ENCODE measurements around the gene ELAVL1. TPM values are rescaled to one million over a fixed set of nuclear protein-coding genes. Genes with fewer than 3 reads are reported as not detected.

The ELAVL1 gene
- total and polyA plus RNA-seq, 2 experiments from 2014 or later: 81.6 to 143 TPM

DNA sequence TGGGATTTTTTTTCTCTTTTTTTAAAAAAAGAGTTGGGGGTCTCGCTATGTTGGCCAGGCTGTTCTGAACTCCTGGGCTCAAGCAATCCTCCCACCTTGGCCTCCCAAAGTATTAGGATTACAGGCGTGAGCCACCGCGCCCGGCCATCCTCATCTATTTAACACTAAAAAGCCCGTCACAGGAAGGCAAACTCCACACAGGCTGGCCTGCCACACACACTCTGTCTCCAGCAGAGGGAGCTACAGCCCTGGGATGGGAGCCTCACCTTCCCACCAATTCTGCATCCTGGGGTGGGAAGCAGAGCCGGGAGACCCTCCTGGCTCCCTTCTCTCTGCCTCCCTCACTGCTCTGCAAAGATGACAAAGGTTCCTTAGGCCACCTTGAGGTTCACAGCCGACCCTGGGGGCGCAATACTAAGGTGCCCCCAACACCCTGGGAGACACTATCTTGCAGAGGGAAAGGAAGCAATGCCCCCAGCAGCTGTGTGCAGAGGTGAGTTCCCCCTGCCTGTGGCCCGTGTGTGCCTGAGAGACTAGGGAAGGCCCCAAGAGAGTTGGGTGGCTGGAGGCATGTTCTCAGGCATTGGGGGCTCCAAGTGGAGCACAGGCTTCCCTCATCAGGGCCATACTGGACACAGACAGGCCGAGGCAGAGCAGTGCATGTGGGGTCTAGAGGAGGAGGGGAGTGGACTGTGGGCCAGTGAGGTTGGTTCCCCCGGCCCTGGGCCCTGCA is 34.6 kb downstream of the ELAVL1 start:
- no peak overlapping the region for H3K4me3 Mint-ChIP-seq
- DNase-seq (ENCODE audit: low spot score) (peak; percentile 94), ATAC-seq (peak; percentile 86)
- H3K4me3 ChIP-seq: no peak overlapping the region
- no peaks in the 10 kb centered on the region; the same call in 1 of the 2 replicates for H3K79me2 ChIP-seq (replicated peaks; ENCODE audit: insufficient read depth)
- peak overlapping the region; percentile 88 for H3K27ac Mint-ChIP-seq
- no peaks in the 10 kb centered on the region for H3K27me3 ChIP-seq (ENCODE audit: insufficient read depth)
- no peak overlapping the region for H3K4me2 ChIP-seq
- H3F3A ChIP-seq (replicated peaks; ENCODE audit: low read depth): peaks cover 40% of the 10 kb centered on the region
- H3K9me2 ChIP-seq (ENCODE audit: insufficient read depth): no peaks in the 10 kb centered on the region
- H3K36me3 Mint-ChIP-seq (ENCODE audit: low read depth): peaks cover 70% of the 10 kb centered on the region
- H3K9me3 Mint-ChIP-seq: no peaks in the 10 kb centered on the region
- H2AFZ ChIP-seq: no peak overlapping the region
- H3K27ac ChIP-seq (ENCODE audit: low read depth): peak overlapping the region; percentile 79
- TF ChIP-seq STAT1 (IDR thresholded peaks at IDR 0.05; ENCODE audit: unreplicated experiment) (no peak), POLR2AphosphoS5 (IDR thresholded peaks at IDR 0.05; ENCODE audit: low read depth) (0 out of 2 replicates have a peak, but pooled peaks have one; percentile 24), CTCF (conservative IDR thresholded peaks at IDR 0.05; ENCODE audit: low read depth in 2 of 2) (peak; percentile 95 to 97)
- H3K4me1 Mint-ChIP-seq: peaks cover 23% of the 10 kb centered on the region
- H3K27me3 Mint-ChIP-seq (ENCODE audit: insufficient read depth, low read depth, poor library complexity): peaks cover 21% of the 10 kb centered on the region
- H3K4me1 ChIP-seq (ENCODE audit: insufficient read depth): peaks cover 15% of the 10 kb centered on the region
- H4K20me1 ChIP-seq (replicated peaks; ENCODE audit: insufficient read depth): peaks cover 30% of the 10 kb centered on the region; the same call in 1 of the 2 replicates
- peaks cover 31% of the 10 kb centered on the region for H3K36me3 ChIP-seq (ENCODE audit: insufficient read depth)

- TF ChIP-seq POLR2AphosphoS5 (IDR thresholded peaks at IDR 0.05; ENCODE audit: low read depth) (0 out of 2 replicates have a peak, but pooled peaks have one; percentile 20), JUNB (IDR thresholded peaks at IDR 0.05; ENCODE audit: unreplicated experiment) (no peak)
- Histone ChIP-seq H3K36me3 (ENCODE audit: insufficient read depth) (peaks cover 35% of the 10 kb centered on the region), H3K79me2 (replicated peaks; ENCODE audit: insufficient read depth) (no peaks in the 10 kb centered on the region; the same call in 1 of the 2 replicates), H3K4me2 (peak overlapping the region; percentile 29), H3K4me3 (no peak overlapping the region), H3F3A (replicated peaks; ENCODE audit: low read depth) (peaks cover 51% of the 10 kb centered on the region), H3K4me1 (ENCODE audit: insufficient read depth) (peaks cover 15% of the 10 kb centered on the region), H3K9me2 (ENCODE audit: insufficient read depth) (no peaks in the 10 kb centered on the region), H2AFZ (no peak overlapping the region), H3K27me3 (ENCODE audit: insufficient read depth) (no peaks in the 10 kb centered on the region), H3K27ac (ENCODE audit: low read depth) (peak overlapping the region; percentile 27), H4K20me1 (replicated peaks; ENCODE audit: insufficient read depth) (peaks cover 31% of the 10 kb centered on the region; the same call in 1 of the 2 replicates)
- ATAC-seq: peak; percentile 82
- Mint-ChIP-seq H3K27ac (peak overlapping the region; percentile 42), H3K36me3 (ENCODE audit: low read depth) (peaks cover 73% of the 10 kb centered on the region), H3K27me3 (ENCODE audit: insufficient read depth, low read depth, poor library complexity) (peaks cover 23% of the 10 kb centered on the region), H3K4me1 (peaks cover 23% of the 10 kb centered on the region), H3K4me3 (no peak overlapping the region; the same call in 2 of the 3 replicates), H3K9me3 (no peaks in the 10 kb centered on the region)
- DNase-seq (ENCODE audit: low spot score): peak; percentile 87
These were observed 35.9 kb downstream of the ELAVL1 start for GRCh38 chr19:7969555-7969939.

DNA sequence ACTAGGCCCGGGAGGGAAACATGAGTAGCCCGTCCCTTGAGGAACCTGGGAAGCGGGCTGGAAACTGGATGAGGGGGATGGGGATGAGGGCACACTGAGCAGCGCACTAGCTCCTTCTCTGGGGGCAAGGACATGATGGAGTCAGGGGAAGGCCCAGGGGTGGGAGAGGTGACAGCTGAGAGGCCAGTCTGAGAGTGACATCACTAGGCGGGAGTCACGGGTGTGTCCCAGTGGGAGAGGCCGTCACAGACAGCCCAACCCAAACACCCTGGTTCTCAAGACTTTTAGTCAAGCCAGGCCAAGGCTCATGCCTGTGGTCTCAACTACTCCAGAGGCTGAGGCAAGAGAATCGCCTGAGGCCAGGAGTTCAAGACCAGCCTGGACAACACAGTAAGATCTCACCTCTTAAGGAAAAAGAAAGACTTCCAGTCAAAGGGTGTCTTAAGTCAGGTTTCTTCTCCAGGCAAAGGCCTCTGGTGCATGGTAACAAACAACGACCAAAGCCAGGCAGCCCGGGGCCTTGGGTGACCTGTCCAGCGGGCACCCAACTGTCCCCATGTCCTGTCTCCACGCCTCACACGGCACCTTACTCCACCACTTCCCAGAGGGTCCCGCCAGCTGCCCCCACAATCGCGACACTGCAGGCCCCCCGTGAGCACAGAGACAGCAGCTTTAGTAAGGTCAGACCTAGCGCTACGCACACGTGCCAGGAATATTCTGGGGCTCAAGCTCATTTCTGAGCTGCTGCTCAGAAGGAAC is 36.5 kb downstream of the ELAVL1 start:
- H3K4me1 ChIP-seq (ENCODE audit: insufficient read depth): peaks cover 15% of the 10 kb centered on the region
- Mint-ChIP-seq H3K4me3 (no peak overlapping the region; the same call in 2 of the 3 replicates), H3K27ac (peak overlapping the region; percentile 42), H3K36me3 (ENCODE audit: low read depth) (peaks cover 70% of the 10 kb centered on the region), H3K4me1 (peaks cover 23% of the 10 kb centered on the region), H3K9me3 (no peaks in the 10 kb centered on the region), H3K27me3 (ENCODE audit: insufficient read depth, low read depth, poor library complexity) (peaks cover 23% of the 10 kb centered on the region)
- no peaks in the 10 kb centered on the region; the same call in 1 of the 2 replicates for H3K79me2 ChIP-seq (replicated peaks; ENCODE audit: insufficient read depth)
- peaks cover 49% of the 10 kb centered on the region for H3F3A ChIP-seq (replicated peaks; ENCODE audit: low read depth)
- H3K4me3 ChIP-seq: no peak overlapping the region
- H2AFZ ChIP-seq: no peak overlapping the region
- peak overlapping the region; percentile 27 for H3K27ac ChIP-seq (ENCODE audit: low read depth)
- H3K36me3 ChIP-seq (ENCODE audit: insufficient read depth): peaks cover 35% of the 10 kb centered on the region
- H3K27me3 ChIP-seq (ENCODE audit: insufficient read depth): no peaks in the 10 kb centered on the region
- DNase-seq (ENCODE audit: low spot score): no peak
- peaks cover 37% of the 10 kb centered on the region; the same call in 1 of the 2 replicates for H4K20me1 ChIP-seq (replicated peaks; ENCODE audit: insufficient read depth)
- ATAC-seq: no peak
- no peaks in the 10 kb centered on the region for H3K9me2 ChIP-seq (ENCODE audit: insufficient read depth)
- H3K4me2 ChIP-seq: peak overlapping the region; percentile 29
- TF ChIP-seq CTCF (conservative IDR thresholded peaks at IDR 0.05; ENCODE audit: low read depth in 2 of 2) (no peak), EZH2phosphoT487 (IDR thresholded peaks at IDR 0.05; ENCODE audit: unreplicated experiment) (no peak), NANOG (IDR thresholded peaks at IDR 0.05; ENCODE audit: borderline replicate concordance) (no peak)
- TF ChIP-seq, protein P1, sequence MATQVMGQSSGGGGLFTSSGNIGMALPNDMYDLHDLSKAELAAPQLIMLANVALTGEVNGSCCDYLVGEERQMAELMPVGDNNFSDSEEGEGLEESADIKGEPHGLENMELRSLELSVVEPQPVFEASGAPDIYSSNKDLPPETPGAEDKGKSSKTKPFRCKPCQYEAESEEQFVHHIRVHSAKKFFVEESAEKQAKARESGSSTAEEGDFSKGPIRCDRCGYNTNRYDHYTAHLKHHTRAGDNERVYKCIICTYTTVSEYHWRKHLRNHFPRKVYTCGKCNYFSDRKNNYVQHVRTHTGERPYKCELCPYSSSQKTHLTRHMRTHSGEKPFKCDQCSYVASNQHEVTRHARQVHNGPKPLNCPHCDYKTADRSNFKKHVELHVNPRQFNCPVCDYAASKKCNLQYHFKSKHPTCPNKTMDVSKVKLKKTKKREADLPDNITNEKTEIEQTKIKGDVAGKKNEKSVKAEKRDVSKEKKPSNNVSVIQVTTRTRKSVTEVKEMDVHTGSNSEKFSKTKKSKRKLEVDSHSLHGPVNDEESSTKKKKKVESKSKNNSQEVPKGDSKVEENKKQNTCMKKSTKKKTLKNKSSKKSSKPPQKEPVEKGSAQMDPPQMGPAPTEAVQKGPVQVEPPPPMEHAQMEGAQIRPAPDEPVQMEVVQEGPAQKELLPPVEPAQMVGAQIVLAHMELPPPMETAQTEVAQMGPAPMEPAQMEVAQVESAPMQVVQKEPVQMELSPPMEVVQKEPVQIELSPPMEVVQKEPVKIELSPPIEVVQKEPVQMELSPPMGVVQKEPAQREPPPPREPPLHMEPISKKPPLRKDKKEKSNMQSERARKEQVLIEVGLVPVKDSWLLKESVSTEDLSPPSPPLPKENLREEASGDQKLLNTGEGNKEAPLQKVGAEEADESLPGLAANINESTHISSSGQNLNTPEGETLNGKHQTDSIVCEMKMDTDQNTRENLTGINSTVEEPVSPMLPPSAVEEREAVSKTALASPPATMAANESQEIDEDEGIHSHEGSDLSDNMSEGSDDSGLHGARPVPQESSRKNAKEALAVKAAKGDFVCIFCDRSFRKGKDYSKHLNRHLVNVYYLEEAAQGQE (IDR thresholded peaks at IDR 0.05; ENCODE audit: unreplicated experiment): no peak
